Activated CD8-positive, alpha-beta memory T cell treated with anti-CD3 and anti-CD28 coated beads for 48 hours (primary cell): Measurements from ENCODE around the gene LHFPL2.

Source experiments
- DNase-seq, 3 experiments: peaks; one replicate each; pipeline ENCODE4 v3.0.0-alpha.2; 2020; ENCODE audit warnings: low read depth in 2 of 3, low spot score in 2 of 3

LHFPL2 gene

DNA sequence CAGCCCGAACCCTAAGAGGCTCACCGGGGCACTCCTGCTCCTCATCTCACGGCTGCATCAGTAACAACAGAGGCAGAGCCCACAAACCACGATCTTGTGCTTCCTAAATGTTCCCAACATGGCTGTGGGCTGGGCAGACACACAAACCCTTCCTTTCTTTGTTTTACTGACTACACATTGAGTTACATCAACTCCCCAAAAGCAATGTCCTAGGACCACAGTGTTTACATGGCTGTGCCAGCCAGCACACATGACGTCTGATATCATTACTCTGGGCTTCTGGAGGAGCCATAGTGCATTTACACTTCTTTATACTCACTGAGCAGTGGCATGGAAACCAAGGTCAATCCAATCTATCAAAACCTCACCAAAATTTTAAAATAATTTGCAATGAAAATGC lies 101.4 kb downstream of the LHFPL2 start:
- DNase-seq, result no peak

DNA sequence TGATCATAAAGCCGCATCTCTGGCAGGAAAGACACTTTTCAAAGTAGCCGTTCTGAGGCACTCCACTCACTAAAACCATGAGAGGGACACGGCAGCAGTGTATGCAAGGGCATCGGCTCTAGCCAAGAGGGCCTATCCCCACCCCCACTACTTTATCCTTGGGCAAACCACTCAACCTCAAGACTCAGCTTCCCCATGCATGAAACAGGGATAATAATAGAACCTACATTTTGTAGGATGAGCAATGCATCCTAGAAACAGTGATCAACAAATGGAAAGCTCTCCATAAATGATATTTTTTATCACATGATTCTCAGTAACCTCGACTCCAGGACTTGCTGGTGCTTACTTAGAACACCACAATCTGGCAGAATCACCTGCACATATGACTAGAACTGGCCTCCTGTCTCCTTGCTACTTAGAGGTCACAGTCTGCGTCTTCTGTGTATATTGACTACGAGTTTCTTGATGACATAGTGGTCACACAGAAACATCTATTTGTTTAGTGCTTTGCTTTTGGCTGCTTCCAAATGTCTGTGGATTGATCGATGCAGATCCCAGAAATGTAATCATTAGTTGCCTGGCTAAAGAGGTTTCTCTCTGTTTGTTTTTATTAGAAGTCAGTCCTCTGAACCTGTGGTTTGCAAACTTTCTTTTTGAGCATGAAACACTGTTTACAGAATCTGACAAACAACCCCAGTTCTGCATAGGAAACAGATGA lies 102.1 kb downstream of the LHFPL2 start:
- no peak for DNase-seq

DNA sequence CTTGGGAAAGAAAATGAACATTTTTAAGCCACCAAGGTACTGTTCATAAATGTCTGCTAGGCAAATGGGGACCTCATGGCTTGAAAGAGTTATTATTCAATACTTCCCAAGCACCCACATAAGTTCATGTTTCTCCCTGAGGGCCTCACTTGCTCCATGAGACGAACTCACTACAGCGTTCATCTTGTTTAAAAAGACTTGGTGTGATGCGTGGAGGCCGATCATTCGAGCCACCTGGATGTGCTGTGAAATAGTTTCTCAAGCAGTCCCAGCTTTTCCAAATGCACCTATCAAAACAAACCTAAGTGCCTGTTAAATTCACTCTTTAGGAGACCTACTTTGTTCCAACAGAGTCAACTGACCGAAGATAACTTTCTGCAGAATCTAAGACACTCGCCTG lies 103.2 kb downstream of the LHFPL2 start:
- no peak for DNase-seq

DNA sequence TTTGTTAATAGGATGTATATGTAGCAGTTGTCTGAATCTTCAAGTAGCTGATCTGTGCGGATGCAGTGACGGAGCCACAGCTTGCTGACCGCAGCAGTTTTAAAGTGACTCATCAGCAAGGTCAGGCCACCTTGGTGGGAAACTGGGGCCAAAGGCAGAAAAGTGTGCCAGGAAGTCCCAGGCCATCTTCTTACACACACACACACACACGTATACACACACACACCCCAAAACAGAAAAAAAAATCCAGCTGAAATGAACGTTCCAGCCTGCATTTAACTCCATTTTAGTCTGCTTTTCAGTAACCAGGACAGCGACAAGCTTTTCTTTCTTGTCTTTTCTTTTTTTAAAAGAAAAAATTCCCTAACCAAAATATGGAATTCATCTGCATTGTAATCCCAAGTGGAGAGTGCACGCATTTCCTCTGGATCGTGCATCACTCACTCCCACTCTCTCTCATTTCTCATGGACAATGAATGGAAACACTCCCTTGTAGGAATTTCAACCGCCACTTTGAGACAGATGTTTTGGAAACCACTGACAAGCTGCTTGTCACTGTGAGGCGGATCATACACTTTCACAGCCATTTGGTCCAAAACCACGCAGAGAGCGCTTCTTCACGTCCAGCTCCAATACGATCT lies 103.9 kb downstream of the LHFPL2 start:
- DNase-seq, result no peak

DNA sequence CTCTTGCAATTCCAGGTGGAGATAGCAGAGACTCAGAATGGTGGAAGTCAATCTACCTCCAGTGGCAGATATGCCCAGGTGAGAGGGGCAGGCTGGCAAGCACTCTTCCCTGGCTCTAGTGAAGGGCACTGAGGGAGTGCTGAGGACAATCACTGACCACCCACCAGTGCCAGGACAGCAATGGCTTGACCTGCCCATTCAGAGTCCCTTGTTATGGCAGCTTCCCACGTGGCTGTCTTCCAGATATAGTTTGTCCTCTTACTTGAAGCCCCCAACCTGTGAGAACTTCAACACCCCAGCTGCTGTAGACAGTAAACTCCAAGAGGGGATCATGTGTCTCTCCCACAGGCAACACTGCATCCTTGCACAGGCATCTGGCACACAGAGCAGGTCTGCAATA lies 104.7 kb downstream of the LHFPL2 start:
- no peak for DNase-seq

DNA sequence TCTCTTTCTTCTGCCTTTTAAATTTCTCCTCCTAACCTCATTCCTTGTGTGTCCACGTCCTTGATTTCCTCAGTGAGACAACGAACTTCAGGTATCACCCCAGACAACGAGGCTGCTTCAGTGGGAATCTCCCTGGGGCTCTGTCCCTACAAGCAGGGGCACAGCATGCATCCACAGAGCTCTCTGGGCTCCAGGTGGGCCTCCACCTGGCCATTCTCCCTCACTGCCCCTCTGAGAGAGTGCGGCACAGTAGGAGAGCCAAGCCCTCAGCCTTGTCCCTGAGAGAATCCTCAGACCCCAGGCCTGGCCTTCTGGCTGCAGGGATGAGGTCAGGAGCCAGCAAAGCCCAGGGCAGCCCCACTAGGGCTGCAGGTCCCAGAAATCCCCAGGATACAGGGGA lies 105.3 kb downstream of the LHFPL2 start:
- no peak for DNase-seq

DNA sequence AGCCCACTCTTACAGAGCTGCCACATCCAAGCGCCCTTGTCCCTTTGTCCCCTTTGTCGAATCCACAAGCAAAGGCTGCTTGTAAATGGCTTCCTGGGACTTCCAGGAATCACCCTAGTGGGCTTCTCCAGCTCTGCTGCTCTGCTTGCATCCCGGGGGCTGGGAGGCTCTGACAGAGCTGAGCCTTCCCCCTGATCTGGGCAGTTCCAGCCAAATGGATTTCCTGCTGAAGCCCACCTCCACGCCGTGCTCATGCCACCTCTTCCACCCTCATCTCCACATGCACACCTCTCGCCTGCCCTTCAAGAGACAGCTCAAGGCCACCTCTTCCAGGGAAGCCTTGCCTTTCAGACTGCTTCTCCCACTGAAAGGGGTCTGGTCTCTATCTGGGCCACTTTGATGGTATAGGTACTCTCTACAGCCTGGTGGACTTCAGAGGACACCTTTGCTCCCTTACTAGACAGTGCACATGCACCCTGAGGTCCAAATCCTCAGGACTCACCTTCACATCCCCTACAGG lies 106.2 kb downstream of the LHFPL2 start:
- no peak for DNase-seq

DNA sequence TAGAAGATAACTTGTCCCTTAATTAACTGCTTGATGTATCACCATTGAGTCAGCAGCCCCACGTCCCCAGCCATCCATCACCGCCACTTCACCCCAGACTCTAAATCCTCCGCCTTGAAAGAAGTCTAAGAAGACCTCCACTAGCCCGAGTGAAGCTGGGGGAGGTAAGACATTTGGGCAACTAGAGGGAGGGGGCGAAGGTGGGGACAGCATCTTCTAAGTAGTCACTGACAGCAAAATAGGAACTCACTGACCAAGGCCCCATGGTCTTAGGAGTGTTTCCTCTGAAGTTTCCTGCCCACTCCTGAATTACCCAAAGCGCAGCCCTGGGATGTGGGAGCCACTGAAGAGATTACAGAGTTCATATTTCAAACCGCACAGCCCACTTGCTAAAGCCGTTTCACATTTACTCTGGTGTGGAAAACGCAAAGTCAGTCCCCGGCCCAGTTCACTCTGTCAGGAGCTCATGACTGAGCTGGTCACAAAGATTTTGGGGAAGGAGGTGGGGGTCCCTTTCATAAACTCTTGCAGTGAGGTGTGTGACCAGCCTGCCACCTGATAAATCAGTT lies 107.4 kb downstream of the LHFPL2 start:
- no peak for DNase-seq

DNA sequence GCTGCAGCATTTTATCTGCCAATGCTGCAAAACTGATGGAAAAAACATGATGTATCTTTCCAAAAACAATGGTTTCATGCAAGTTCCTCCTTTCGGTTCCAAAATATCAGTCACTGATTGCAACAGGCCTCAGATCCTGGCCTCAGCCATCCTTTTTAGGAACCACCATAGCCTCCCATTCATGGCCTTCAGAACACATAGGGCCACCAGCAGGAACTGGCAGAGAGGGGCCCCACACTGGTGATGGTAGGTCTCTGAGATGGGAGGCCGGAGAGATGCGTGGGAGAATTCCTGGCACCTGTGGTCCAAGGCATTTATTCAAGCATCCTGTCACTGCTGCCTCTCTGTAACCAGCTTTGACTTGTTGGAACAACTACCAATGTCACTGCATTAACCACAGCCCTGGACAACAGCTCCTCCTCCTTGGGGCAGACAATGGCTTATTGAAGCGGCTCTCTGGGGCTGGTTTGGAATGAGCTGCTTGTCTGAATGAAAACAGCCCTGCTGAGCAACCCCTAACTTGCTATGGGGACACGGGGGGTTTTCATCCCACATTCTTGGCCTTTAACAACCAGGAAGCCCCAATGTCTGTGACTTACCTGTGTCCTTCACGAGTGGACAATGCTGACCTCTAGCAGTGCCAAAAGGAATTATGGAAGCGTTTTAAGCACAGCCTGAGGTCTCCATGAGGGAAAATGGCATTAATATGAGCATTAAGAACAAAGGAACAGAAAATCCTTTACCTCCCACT lies 108.1 kb downstream of the LHFPL2 start:
- no peak for DNase-seq

DNA sequence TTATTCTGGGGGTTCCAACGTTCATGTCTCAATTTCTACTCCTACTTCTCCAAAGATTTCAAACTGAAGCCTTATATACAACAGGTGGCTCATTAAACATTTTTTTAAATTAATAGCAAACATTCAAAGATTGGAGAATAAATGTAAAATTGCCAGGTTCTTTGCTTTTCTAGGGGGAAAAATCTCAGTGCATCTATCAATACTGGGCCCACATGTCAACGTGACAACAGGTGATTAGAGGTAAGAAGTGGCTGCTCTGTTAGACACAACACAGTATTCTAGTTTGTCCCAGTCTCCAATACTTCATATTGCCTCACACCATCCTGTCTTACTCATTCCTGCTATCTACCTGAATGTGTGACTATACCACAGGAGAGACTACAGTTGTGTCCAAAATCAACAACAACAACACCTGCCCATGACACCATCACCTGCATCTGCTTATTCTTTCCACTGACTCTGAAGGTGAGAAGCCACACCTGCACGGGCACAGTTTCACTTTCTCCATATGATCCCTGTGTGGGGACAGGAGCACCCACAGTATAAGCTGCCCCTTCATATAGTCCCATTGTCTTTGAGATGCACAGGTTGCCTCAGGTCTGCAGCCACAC lies 110.2 kb downstream of the LHFPL2 start:
- no peak for DNase-seq

DNA sequence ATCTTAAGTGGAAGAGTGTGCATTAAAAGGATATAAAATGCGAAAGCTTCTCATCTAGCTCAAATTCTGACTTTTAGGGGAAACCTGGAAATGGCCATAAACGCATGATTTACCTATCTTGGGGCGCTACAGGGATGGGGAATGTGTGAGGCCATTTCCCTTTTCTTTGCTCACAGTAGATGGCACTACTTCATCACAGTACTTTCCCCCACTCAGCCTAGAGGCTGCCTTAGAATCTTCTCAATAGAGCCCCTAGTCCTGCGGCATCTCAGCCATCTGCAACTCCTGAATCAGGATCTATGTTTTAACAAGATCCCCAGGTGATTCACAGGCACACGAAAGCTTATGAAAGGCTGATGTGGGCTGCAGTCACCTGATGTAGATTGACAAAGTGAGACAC lies 110.8 kb downstream of the LHFPL2 start:
- DNase-seq, result no peak

DNA sequence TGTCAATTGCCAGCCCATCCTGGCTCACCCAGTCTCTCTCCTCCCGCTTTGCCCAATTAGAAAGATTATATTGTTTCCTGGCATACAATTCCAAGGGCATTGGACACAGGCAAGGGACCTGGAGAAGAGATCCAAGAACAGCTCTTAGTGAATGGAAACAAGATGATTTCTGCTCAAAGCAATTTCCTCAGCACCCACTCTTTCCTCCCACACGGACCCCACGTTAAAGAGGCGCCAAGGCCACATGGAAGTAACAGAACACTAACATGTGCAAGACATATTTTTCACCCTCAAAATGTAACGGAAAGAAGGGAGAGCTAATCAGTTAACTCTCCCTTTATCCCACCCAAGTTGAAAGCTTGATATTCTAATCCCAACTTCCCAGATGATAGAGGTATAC lies 111.2 kb downstream of the LHFPL2 start:
- no peak for DNase-seq

DNA sequence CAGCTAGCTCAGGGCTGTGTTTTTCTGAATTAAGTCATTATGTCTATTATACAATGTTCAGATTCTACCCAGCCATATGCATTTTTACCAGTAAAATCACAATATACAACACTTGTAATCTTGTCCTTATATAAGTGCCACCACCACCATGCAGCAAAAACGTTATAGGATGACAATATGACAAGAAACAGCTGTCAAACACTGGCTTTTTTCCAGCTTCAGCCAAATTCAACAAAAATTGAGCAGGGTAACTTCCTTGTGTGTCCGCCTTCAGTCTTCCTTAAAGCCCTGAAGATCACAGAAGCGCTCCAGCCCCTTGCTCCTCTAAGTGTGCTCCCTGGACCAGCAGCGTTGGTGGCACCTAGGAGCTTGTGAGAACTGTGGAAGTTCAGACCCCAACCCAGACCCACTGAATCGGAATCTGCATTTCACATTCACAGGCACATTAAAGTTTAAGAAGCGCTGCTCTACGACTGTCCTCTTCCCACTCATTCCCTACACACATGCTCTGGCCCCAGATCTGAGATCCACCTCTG lies 111.8 kb downstream of the LHFPL2 start:
- DNase-seq, result no peak

DNA sequence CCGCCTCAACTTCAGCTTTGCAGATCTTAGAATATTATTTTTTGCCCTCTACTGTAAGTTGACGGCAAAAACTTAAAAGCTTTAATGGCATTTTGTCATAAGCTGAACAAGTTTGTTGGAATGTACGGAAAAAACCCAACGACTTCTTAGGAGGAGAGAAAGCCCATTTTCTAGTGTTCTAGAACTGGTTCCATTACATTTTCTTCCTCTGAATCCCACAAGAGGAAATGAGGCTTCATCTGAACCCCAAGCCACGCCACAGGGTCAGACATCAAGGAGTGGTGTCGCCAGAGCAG lies 113.7 kb downstream of the LHFPL2 start:
- no peak for DNase-seq

DNA sequence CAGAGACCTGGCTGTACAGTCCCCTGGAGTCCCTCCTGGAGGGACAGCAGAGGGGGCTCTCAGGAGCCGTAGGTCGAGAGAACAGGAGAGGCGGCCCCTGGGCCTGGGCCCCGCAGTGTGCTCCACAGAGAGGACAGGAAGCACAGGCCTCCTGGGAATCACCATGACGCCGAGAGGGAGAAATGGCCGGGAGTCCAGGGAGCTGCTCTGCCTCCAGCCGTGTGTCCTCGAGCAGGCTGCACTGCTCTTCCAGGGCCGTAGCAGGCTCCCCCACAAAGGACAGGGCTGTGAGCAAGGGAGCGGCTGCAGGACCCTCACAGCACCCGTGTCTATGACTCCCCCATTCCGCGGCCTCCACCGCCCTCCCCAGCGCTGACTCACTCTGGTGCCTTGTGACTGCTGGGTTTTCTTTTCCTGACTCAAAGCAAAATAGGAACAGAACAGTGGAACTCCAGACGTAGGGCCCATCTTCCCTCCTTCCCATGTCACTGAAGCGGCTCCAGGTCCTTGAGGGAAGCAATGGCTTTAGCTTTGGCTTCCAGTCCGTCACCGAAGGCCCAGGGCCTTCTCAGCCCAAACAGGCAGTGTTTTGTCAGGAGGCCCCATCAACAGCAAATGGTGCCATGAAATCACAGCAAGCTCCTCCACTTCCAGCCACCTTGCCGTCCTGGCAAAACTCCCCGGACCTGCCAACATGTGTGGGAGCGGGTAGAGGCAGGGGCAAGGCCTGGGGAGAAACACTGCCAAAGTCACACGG lies 114.2 kb downstream of the LHFPL2 start:
- DNase-seq, result no peak

DNA sequence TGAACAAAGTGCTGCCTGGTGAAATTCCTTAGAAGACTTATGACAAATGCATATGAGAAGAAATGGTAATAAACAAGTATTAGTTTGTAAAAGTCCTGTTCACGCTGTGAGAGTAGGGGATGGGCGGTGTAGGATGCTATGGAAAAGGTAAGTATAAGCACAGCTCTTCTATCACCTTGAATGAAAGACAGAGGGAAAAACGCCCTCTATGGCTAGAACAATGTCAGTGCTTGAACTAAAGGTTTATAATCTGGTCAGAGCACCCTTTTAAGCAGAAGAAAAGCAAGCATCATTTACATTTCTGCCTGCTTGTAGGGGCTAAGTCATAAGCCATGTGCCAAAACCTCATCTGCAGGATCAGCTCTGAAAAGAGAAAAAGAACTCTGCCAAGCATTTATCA lies 115.2 kb downstream of the LHFPL2 start:
- no peak for DNase-seq

DNA sequence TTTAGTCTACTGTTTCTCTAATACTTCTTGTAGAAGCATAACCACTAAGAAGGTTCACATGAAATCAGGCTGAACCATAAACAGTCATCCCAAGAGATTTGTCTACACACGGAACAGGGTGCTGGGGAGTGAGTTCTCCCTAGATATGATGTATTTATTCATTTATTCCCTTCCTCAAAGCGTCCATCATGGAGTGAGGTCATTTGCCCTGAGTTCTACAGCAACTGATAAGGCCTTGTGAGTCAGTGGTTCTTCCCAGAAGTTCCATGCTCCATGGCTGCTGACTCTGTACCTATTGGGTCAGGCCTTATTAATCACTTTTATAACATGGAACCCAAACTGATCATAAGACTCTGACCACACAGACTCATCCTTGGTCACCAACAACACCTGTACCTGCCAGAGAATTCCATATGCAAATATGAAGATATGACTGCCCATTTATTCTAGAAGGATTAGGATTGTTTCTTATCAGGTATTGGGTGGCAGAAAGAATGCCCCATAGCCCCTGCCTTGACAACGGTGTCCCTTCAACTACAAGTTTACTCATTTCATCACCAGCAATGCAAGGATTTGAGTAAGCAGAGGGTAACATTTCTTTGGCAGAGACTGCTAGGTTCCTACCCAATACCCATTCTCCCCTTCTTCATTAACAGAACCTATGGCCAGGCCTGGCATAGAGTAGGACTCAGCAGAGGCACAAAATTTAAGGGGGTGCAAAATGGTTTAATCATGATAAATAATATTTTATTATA lies 118.1 kb downstream of the LHFPL2 start:
- DNase-seq, result no peak

DNA sequence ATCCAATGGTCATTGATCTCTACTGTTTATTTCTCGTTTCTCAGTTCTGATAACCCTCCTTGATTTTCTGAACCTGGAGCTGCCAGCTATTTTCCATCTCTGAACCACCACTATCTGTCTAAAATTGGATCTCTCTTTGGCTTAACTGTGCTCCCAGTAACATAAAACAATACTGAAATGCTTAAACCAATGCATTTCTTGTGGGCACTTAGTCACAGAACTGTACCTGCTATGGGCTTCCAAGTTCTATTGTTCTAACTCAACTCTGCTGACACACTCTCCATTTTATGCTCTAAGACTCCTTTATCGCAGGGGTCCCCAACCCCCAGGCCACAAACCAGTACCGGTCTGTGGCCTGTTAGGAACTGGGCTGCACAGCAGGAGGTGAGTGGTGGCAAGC lies 120.6 kb downstream of the LHFPL2 start:
- DNase-seq, result no peak

DNA sequence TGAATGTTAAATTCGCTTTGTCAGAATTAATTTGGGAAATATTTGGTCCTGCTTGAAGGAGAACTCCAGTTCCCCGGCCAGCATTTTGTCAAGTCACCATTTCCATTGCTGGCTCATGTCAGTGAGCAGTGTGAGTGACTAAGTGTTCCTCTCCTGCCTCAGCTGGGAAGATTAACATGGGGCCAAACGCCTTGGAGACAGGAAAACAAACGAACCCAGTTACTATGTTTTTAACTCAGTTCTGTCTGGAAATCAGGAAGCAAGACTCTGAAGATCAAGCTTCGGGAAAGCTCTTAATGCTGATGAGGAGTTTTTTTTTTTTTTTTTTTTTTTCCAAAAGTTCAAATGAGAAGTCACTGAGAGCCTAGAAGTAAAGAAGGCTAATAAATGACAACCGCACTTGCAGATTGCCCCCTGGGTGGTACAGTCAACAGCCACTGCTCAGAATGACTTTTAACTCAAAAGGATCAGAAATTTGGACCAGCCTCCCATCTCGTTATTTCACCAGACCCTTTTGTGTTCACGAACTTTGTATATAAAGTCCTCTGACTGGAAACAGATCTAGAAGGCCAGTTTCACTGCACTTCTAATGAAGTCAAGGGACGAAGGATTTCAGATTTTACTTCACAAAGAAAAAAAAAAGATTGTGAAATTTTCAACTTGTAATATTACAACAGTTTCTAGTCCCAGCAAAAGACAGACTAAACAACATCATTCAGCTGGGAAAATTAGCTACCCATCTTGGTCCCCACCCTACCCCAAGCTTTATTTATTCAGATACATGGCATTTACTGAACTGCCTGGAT lies 121.3 kb downstream of the LHFPL2 start:
- no peak for DNase-seq
